Astrocyte (in vitro differentiated cells and primary cell): ENCODE results near the gene CDK17. TPM values are rescaled to one million over a fixed set of nuclear protein-coding genes. Genes with fewer than 3 reads are reported as not detected.

Experiments used
- DNase-seq: peaks from one replicate; pipeline ENCODE4 v3.0.0-alpha.2; 2010; ENCODE audit warnings: low read depth
- FAIRE-seq: peaks from 2 replicates; lab custom pipeline; 2011; peaks lifted over from hg19 to GRCh38; lab: Jason Lieb, UNC
- H2AFZ ChIP-seq: 2 replicates; pipeline ENCODE4 v1.6.0; 2012; ENCODE audit warnings: low read depth, low read length, inconsistent platforms
- H3K27ac ChIP-seq: 2 replicates; pipeline ENCODE4 v1.5.1; 2011; ENCODE audit warnings: low read depth, low read length, inconsistent platforms
- H3K27me3 ChIP-seq: 2 replicates; pipeline ENCODE4 v1.6.0; 2011; ENCODE audit warnings: low read length, inconsistent platforms; ENCODE audit not compliant: insufficient read depth
- H3K36me3 ChIP-seq: 2 replicates; pipeline ENCODE4 v1.5.1; 2011; ENCODE audit warnings: low read length, inconsistent platforms; ENCODE audit not compliant: insufficient read depth
- H3K4me1 ChIP-seq: 2 replicates; pipeline ENCODE4 v1.5.1; 2011; ENCODE audit warnings: low read length, inconsistent platforms; ENCODE audit not compliant: insufficient read depth
- H3K4me2 ChIP-seq: 2 replicates; pipeline ENCODE4 v1.6.0; 2012; ENCODE audit warnings: low read length, inconsistent platforms
- H3K4me3 ChIP-seq: 2 replicates; pipeline ENCODE4 v1.5.1; 2011; ENCODE audit warnings: low read depth, mild to moderate bottlenecking, low read length, inconsistent platforms; ENCODE audit not compliant: insufficient read depth
- H3K79me2 ChIP-seq: 2 replicates; pipeline ENCODE4 v1.6.0; 2012; ENCODE audit warnings: mild to moderate bottlenecking, low read length, inconsistent platforms; ENCODE audit not compliant: insufficient read depth
- H3K9ac ChIP-seq: 2 replicates; pipeline ENCODE4 v1.6.0; 2012; ENCODE audit warnings: mild to moderate bottlenecking, low read length, inconsistent platforms
- H3K9me3 ChIP-seq: 2 replicates; pipeline ENCODE4 v1.5.1; 2012; ENCODE audit warnings: low read depth, mild to moderate bottlenecking, low read length, inconsistent platforms; ENCODE audit not compliant: insufficient read depth
- H4K20me1 ChIP-seq: 2 replicates; pipeline ENCODE4 v1.6.0; 2012; ENCODE audit warnings: low read length, inconsistent platforms; ENCODE audit not compliant: insufficient read depth
- H3K27ac Mint-ChIP-seq: one replicate; pipeline ENCODE4 v1.8.0; 2021; ENCODE audit warnings: mild to moderate bottlenecking, mixed read lengths; ENCODE audit not compliant: unreplicated experiment
- H3K27me3 Mint-ChIP-seq: one replicate; pipeline ENCODE4 v1.8.0; 2021; ENCODE audit warnings: low read depth, mixed read lengths; ENCODE audit not compliant: unreplicated experiment
- H3K36me3 Mint-ChIP-seq: one replicate; pipeline ENCODE4 v1.8.0; 2021; ENCODE audit warnings: low read depth, mixed read lengths; ENCODE audit not compliant: unreplicated experiment
- H3K4me1 Mint-ChIP-seq: one replicate; pipeline ENCODE4 v1.8.0; 2021; ENCODE audit warnings: low read depth, mixed read lengths; ENCODE audit not compliant: unreplicated experiment
- H3K4me3 Mint-ChIP-seq: one replicate; pipeline ENCODE4 v1.8.0; 2021; ENCODE audit warnings: mild to moderate bottlenecking, moderate library complexity, mixed read lengths; ENCODE audit not compliant: unreplicated experiment
- H3K9me3 Mint-ChIP-seq: one replicate; pipeline ENCODE4 v1.8.0; 2021; ENCODE audit warnings: mild to moderate bottlenecking, mixed read lengths; ENCODE audit not compliant: unreplicated experiment
- EZH2 ChIP-seq: IDR thresholded peaks from 2 replicates; pipeline ENCODE4 v1.6.1; 2012; ENCODE audit warnings: mild to moderate bottlenecking, low read length, inconsistent platforms; ENCODE audit not compliant: insufficient read depth
- total RNA-seq: library from RNA; stranded (reverse); gene quantifications from 2 replicates; pipeline ENCODE4 v1.2.1, GENCODE V29; 2021
- TF ChIP-seq, protein P1 (sequence below): IDR thresholded peaks from 2 replicates; pipeline ENCODE4 v1.5.1; 2011; ENCODE audit warnings: low read depth, mild to moderate bottlenecking, inconsistent platforms, low read length, moderate library complexity; ENCODE audit not compliant: insufficient read depth

CDK17 gene
- total RNA-seq, 1 donor from 2014 or later = 64.2 TPM

DNA sequence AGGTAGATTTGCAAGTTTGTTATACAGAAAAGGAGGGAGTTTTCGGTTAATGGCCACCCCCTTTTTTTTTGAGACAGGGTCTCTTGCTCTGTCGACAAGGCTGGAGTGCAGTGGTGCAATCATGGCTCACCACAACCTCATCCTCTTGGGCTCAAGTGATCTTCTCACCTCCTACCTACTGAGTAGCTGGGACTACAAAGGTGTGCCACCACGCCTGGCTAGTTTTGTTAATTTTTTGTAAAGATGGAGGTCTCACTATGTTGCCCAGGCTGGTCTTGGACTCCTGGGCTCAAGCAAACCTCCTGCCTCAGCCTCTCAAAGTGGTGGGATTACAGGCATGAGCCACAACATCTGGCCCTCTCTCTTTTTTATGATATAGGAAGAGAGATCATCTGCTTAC, 94.6 kb downstream of the CDK17 start:
- H3K4me1 Mint-ChIP-seq = peaks cover 4% of the 10 kb centered on the region
- H3K9me3 ChIP-seq = no peaks in the 10 kb centered on the region
- H3K4me1 ChIP-seq = no peaks in the 10 kb centered on the region
- H3K4me3 ChIP-seq = no peak overlapping the region
- no peaks in the 10 kb centered on the region for H3K9me3 Mint-ChIP-seq
- peaks cover 4% of the 10 kb centered on the region for H3K36me3 Mint-ChIP-seq
- no peaks in the 10 kb centered on the region for H3K27me3 ChIP-seq
- no peak for TF ChIP-seq EZH2
- TF ChIP-seq, protein P1, sequence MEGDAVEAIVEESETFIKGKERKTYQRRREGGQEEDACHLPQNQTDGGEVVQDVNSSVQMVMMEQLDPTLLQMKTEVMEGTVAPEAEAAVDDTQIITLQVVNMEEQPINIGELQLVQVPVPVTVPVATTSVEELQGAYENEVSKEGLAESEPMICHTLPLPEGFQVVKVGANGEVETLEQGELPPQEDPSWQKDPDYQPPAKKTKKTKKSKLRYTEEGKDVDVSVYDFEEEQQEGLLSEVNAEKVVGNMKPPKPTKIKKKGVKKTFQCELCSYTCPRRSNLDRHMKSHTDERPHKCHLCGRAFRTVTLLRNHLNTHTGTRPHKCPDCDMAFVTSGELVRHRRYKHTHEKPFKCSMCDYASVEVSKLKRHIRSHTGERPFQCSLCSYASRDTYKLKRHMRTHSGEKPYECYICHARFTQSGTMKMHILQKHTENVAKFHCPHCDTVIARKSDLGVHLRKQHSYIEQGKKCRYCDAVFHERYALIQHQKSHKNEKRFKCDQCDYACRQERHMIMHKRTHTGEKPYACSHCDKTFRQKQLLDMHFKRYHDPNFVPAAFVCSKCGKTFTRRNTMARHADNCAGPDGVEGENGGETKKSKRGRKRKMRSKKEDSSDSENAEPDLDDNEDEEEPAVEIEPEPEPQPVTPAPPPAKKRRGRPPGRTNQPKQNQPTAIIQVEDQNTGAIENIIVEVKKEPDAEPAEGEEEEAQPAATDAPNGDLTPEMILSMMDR = no peak
- no peak overlapping the region for H3K27ac ChIP-seq
- peaks cover 5% of the 10 kb centered on the region for H3K36me3 ChIP-seq
- H3K9ac ChIP-seq = no peak overlapping the region
- peaks cover 84% of the 10 kb centered on the region for H3K79me2 ChIP-seq
- DNase-seq (no peak), FAIRE-seq (no peak)
- no peak overlapping the region for H3K27ac Mint-ChIP-seq
- no peaks in the 10 kb centered on the region for H3K27me3 Mint-ChIP-seq
- H2AFZ ChIP-seq = no peak overlapping the region
- H3K4me2 ChIP-seq = no peak overlapping the region
- peaks cover 21% of the 10 kb centered on the region for H4K20me1 ChIP-seq
- H3K4me3 Mint-ChIP-seq = no peak overlapping the region

DNA sequence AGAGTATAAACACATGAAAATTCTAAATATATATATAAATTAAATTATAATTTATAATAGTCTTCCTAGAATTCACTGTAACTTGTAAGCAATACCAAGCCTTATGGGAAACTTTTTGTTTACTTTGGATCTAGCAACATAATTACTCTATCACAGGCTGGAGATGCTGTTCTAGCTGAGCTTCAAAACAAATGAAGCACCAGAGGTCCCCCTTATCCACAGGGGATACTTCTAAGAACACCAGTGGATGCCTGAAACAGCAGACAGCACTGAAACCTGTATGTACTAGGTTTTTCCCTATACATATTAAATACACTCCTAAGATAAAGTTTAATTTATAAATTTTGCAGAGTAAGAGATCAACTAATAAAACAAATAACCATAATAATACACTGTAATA, 96.6 kb downstream of the CDK17 start:
- Mint-ChIP-seq H3K27me3 (no peaks in the 10 kb centered on the region), H3K4me1 (peaks cover 8% of the 10 kb centered on the region), H3K27ac (no peak overlapping the region), H3K9me3 (no peaks in the 10 kb centered on the region), H3K4me3 (no peak overlapping the region), H3K36me3 (peaks cover 10% of the 10 kb centered on the region)
- Histone ChIP-seq H3K27me3 (no peaks in the 10 kb centered on the region), H3K4me1 (no peaks in the 10 kb centered on the region), H3K36me3 (peaks cover 3% of the 10 kb centered on the region), H3K27ac (no peak overlapping the region), H3K9ac (no peak overlapping the region), H2AFZ (no peak overlapping the region), H3K4me3 (no peak overlapping the region), H4K20me1 (peaks cover 12% of the 10 kb centered on the region), H3K79me2 (peaks cover 65% of the 10 kb centered on the region), H3K9me3 (no peaks in the 10 kb centered on the region), H3K4me2 (no peak overlapping the region)
- TF ChIP-seq EZH2 = no peak
- TF ChIP-seq, protein P1 = no peak
- FAIRE-seq = no peak
- DNase-seq = no peak

DNA sequence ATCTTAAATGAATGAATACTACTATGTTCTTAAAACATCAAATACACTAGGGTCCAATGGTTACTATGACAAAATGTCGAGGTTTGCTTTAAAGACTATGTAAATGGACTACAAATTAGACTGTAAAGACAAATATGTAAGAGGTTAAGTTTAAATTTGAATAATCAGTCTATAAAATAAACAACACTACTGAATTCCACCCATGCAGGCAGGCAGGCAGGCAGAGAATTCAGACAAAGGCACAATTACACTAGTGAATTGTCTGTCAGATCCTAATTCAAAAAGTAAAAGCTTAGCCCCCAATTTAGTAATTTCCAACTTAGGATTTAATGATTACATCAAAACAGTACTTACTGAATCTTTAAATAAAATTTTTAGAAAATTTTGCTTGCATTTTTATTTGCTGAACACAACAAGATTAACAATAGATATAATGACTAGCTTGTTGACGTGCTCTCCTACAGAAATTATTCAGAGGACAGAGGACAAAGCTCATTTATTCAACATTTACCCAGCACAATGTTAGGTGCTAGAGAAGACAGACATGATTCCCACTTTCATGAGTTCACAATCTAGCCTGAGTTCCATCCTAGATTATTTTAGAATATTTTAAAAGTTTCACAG, 97.4 kb downstream of the CDK17 start:
- H3K9ac ChIP-seq = no peak overlapping the region
- H3K27me3 Mint-ChIP-seq = no peaks in the 10 kb centered on the region
- H3K79me2 ChIP-seq = peaks cover 59% of the 10 kb centered on the region
- DNase-seq (no peak), FAIRE-seq (no peak)
- H3K4me3 ChIP-seq = no peak overlapping the region
- peaks cover 8% of the 10 kb centered on the region for H3K4me1 Mint-ChIP-seq
- no peak overlapping the region for H2AFZ ChIP-seq
- H4K20me1 ChIP-seq = peaks cover 11% of the 10 kb centered on the region
- peaks cover 6% of the 10 kb centered on the region for H3K36me3 ChIP-seq
- TF ChIP-seq EZH2 = no peak
- TF ChIP-seq, protein P1 = no peak
- H3K9me3 ChIP-seq = no peaks in the 10 kb centered on the region
- H3K36me3 Mint-ChIP-seq = peaks cover 10% of the 10 kb centered on the region
- H3K9me3 Mint-ChIP-seq = no peaks in the 10 kb centered on the region
- no peaks in the 10 kb centered on the region for H3K4me1 ChIP-seq
- no peak overlapping the region for H3K4me3 Mint-ChIP-seq
- H3K4me2 ChIP-seq = no peak overlapping the region
- H3K27ac ChIP-seq = no peak overlapping the region
- H3K27ac Mint-ChIP-seq = no peak overlapping the region
- H3K27me3 ChIP-seq = no peaks in the 10 kb centered on the region
